22Rv1 (cell line): Measurements from ENCODE around the gene YPEL3.

Source experiments
- CTCF ChIP-seq: fragments of 450-650 bp; IDR thresholded peaks from 2 replicates; pipeline ENCODE4 v1.5.1; 2017; ENCODE audit warnings: mild to moderate bottlenecking
- ZFX ChIP-seq: fragments of 450-650 bp; IDR thresholded peaks from 2 replicates; pipeline ENCODE4 v1.6.1; 2017; ENCODE audit warnings: antibody characterized with exemption, borderline replicate concordance

GRCh38 chr16:30110661-30111060 lies 14.6 kb upstream of the YPEL3 start:
- TF ChIP-seq CTCF (no peak), ZFX (no peak)
